AG04449 (cell line): ENCODE measurements around the gene ZBTB7A.

Experiments used
- CTCF ChIA-PET: fragments of 350-600 bp; formaldehyde crosslinking; extraction: SDS; loops from one replicate; lab custom pipeline; 2021; ENCODE audit warnings: antibody characterized with exemption; lab: Yijun Ruan, JAX
- POLR2A ChIA-PET: fragments of 400-600, 350-600 bp; formaldehyde crosslinking; extraction: SDS; loops from one replicate; lab custom pipeline; 2020; ENCODE audit warnings: antibody characterized with exemption, inconsistent platforms; lab: Yijun Ruan, JAX
- DNase-seq: peaks from one replicate; pipeline ENCODE4 v3.0.0-alpha.2; 2010; ENCODE audit warnings: low read depth, low spot score
- H3K4me3 ChIP-seq: 2 replicates; pipeline ENCODE4 v1.5.1; 2011; ENCODE audit warnings: low read depth, mild to moderate bottlenecking, control low read depth, low read length
- CTCF ChIP-seq: IDR thresholded peaks from one replicate; pipeline ENCODE4 v1.5.1; 2011; ENCODE audit warnings: mild to moderate bottlenecking, moderate library complexity, low read length, control low read depth, inconsistent platforms; ENCODE audit not compliant: insufficient read depth; ENCODE audit errors: missing control alignments

Gene ZBTB7A

GRCh38 chr19:4046946-4047683 lies 19.6 kb downstream of the ZBTB7A start:
- CTCF ChIA-PET = no interaction called here

GRCh38 chr19:4046362-4046691 lies 20.4 kb downstream of the ZBTB7A start:
- H3K4me3 ChIP-seq = no peak overlapping the region
- POLR2A ChIA-PET = no interaction called here
- no peak for TF ChIP-seq CTCF
- DNase-seq = no peak
- CTCF ChIA-PET = no interaction called here

More at GRCh38 chr19:4046946-4047683, 19.6 kb downstream of the ZBTB7A start:
- H3K4me3 ChIP-seq = no peak overlapping the region
- POLR2A ChIA-PET = no interaction called here
- no peak for TF ChIP-seq CTCF
- DNase-seq = no peak

- CTCF ChIA-PET = interaction anchor here (1.1 to 1.2 kb wide), 2 partner anchors 94 to 142 kb away, joined by 3 to 4 read pairs; no protein-coding TSS in a partner anchor
- POLR2A ChIA-PET = interaction anchor here (0.7 kb wide), 1 partner anchor 11 kb away, joined by 3 read pairs; no protein-coding TSS in a partner anchor
- no peak for DNase-seq
- no peak for TF ChIP-seq CTCF
- no peak overlapping the region for H3K4me3 ChIP-seq
Observed at GRCh38 chr19:4045597-4046361, 20.9 kb downstream of the ZBTB7A start.

GRCh38 chr19:4044990-4045465 lies 21.7 kb downstream of the ZBTB7A start:
- CTCF ChIA-PET = interaction anchor here (1.1 to 1.2 kb wide), 2 partner anchors 95 to 143 kb away, joined by 3 to 4 read pairs; no protein-coding TSS in a partner anchor
- H3K4me3 ChIP-seq = no peak overlapping the region
- DNase-seq = no peak
- TF ChIP-seq CTCF = no peak
- POLR2A ChIA-PET = interaction anchor here (0.7 kb wide), 1 partner anchor 10 kb away, joined by 3 read pairs; no protein-coding TSS in a partner anchor

- DNase-seq = no peak
- no peak overlapping the region for H3K4me3 ChIP-seq
- no peak for TF ChIP-seq CTCF
- CTCF ChIA-PET = interaction anchor here (1.1 kb wide), 1 partner anchor 96 kb away, joined by 4 read pairs; no protein-coding TSS in a partner anchor
- POLR2A ChIA-PET = interaction anchor here (0.6 kb wide), 1 partner anchor 9 kb away, joined by 3 read pairs; no protein-coding TSS in a partner anchor
Observed at GRCh38 chr19:4043966-4044715, 22.6 kb downstream of the ZBTB7A start.
